HG03039 (cell line): ENCODE results near the gene STX7.

Source experiments
- ATAC-seq: cut with Tn5 transposase; IDR thresholded peaks from one replicate; pipeline ENCODE4 v1.9.1; 2021; ENCODE audit warnings: mild to moderate bottlenecking, moderate library complexity; ENCODE audit not compliant: unreplicated experiment

The STX7 gene

DNA sequence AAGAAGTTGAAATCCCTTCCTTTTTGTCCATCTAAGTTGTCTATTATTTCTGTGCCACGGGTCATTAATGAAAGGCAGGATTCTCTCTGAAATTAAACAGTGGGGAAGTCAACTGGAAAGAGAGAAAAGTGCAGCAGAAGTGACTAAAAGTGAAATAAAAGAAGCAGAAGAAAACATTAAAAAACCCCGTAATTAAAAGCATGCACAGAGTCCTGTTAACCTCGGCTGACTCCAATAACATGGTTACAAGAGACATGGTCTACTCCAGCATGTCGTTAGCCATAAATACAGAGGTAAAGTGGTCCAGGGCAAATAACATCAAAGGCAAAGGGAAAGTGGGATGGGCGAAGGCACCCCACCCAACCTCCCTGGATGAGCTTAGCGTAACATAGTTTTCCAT, 98.6 kb downstream of the STX7 start:
- no peak for ATAC-seq

GRCh38 chr6:132413499-132413802, 99.5 kb downstream of the STX7 start:
- ATAC-seq: no peak

DNA sequence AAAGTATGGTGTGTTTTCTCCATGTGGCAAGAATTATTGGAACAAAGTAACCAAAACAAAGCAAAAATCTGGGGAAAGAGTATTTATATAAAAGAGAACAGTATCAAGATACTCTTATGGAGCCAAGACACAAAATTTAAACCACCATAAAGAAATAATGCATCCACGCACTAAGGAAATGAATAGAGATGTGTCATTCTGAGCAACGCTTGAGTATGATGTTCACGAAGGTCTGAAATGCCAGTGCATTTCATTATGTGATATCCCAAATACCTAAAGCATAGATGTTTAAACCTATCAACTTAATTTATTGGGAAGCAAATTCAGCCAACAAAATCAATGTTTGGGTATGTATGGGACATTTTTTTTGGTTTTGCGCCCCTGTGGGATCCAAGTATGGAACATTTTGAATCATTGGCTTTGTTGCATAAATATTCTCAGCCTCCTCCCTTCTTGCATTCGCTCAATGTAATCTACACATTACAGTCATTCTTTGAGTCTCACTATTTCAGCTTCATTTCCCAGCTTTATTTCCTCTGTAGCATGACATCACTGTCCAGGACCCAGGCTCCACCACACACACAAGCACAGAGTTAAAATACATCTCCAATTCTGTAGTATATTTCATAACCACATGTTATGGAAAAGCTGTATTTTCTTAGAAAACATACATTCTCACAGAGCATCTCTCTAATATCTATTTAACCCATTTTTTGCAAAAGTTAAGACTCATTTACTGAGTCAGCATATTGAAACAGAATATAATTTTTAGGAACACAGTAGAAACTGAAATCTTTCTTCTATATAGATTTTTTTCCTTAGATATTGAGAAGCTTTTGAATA, 100.0 kb downstream of the STX7 start:
- ATAC-seq: no peak

DNA sequence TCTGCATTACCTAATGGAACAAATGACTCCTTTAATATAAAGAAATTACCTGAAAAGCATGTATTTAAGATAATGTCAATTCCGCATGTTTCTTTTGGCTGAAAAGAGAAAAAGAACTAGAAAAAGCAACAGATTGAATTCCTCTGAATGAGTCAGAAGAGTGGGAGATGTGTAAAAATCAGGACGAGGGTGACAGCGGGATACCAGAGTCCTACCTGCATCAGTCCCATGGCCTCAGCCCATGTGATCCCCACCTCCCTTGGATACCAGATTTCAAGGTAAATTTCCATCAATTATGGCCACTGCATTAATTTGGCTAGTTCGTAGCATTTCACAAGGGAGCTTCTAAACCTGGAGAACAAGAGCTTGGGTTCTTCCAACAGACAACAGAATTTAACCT, 101.6 kb downstream of the STX7 start:
- no peak for ATAC-seq

- no peak for ATAC-seq
Observed at GRCh38 chr6:132410830-132411229, 102.1 kb downstream of the STX7 start.

GRCh38 chr6:132405143-132405915, 107.6 kb downstream of the STX7 start:
- peak; percentile 51 for ATAC-seq

DNA sequence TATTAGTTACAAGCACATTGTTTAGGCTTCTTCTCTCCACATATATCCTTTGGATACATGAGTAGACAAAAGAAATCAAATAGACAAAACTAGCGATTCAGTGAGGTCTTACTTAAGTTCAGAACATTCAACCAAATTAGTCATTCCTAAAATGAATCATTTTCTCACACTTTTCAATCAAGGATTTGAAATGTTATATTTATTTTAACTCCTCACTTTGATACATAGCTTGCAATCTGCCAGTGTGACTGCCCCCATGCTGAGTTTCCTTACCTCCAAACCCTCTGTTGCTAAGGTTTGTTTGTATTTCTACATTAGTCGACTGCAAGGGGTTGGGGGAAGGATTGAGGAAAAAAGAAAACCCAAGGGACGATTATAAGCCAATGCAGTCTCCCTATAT, 108.2 kb downstream of the STX7 start:
- ATAC-seq: peak; percentile 12

DNA sequence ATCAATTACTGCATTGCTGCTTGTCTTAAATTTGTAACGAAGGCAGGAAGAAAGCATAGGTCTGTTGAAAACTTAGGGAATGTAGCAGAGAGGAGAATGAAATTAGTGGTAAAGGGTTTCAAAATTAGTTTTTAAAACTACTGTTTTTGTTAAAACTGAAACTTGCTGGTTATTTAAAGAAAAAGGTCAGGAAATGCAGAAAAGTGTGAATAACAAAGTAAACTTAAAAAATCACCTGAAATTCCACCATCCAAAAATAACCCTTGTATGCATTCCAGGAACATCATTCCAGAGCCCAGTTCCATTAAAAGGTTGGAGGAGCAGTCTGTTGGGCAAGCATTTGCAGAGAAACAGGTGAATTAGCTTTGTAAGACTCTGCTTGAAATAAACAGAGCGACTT, 108.6 kb downstream of the STX7 start:
- no peak for ATAC-seq

- no peak for ATAC-seq
Observed at GRCh38 chr6:132401618-132402285, 111.2 kb downstream of the STX7 start.

GRCh38 chr6:132400883-132401617, 111.9 kb downstream of the STX7 start, which contains the start of gene MOXD1:
Gene MOXD1, minus strand, starts transcription at chr6:132401475. Its CDS starts 49 bp downstream, at chr6:132401426.
- ATAC-seq: peak; percentile 47

DNA sequence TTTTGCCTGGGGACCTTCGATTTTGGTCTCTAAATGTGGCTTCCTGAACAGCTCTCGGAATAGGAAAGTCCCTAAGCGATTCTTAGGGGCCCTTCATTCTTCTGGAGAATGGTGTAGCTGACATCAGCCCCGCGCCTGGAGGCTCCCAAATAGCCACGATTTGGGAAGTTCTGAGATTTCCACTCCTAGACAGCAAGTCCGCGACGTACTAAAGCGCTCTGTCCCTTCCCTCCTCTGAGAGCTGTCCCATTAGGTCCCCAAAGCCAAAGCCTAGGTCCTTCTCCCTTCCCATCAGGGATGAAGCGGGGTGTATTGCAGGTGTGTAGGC, 112.4 kb downstream of the STX7 start:
- ATAC-seq: no peak

DNA sequence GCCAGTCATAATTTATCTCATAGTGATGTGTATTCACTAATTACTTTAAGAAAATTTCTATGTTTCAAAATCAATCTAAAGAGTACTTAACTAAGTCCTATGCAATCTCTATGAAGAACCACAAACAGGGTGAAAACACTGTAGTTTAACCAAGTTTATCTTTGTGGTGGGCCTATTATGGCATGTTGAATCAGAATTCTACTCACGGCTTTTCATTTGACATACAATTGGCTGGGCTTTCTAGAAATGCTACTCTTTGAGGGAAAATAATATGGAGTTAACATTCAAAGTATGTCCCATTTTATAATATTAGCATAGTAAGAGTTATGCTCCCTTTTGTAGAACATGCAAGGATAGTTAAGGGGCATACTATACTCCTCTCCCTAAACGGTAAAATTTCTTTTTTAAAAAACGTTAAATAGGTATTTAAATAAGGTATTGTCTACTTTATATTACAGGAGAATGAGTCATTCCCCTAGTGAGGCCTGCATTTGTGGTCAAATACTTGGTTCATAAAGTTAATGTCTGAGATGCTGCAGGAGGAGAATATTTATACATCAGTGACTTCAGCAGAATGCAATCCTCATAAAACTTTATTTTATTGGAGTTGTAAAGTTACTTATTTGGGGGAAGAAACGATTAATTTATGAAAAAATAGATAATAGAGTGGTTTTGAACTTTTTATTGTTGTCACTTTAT, 113.4 kb downstream of the STX7 start:
- ATAC-seq: no peak
